Activated B cell treated with CpG ODN at 0.5 μM for 24 hours (primary cell): Measurements from ENCODE around the gene NHSL1. TPM values are rescaled to one million over a fixed set of nuclear protein-coding genes. Genes with fewer than 3 reads are reported as not detected.

ENCODE experiments used
- ATAC-seq: fragments of 200-7000 bp; cut with Tn5 transposase; one replicate; pipeline ENCODE4 v1.10.0; 2021; ENCODE audit warnings: low read depth, mild to moderate bottlenecking, moderate library complexity
- CTCF ChIA-PET: fragments of 350-600 bp; sonication (Branson Sonifier 250); formaldehyde crosslinking; loops from one replicate; lab custom pipeline; 2021; ENCODE audit warnings: antibody characterized with exemption; lab: Charles Lee
- POLR2A ChIA-PET: fragments of 350-600 bp; sonication (Branson Sonifier 250); formaldehyde crosslinking; loops from one replicate; lab custom pipeline; 2021; ENCODE audit warnings: antibody characterized with exemption; lab: Charles Lee
- DNase-seq: peaks from one replicate; pipeline ENCODE4 v3.0.0; 2022
- H3K27ac Mint-ChIP-seq: one replicate; pipeline ENCODE4 v1.8.0; 2020; ENCODE audit warnings: mixed read lengths
- H3K27me3 Mint-ChIP-seq: one replicate; pipeline ENCODE4 v1.8.0; 2021; ENCODE audit warnings: mixed read lengths
- H3K36me3 Mint-ChIP-seq: one replicate; pipeline ENCODE4 v1.8.0; 2021; ENCODE audit warnings: low read depth, mixed read lengths
- H3K4me1 Mint-ChIP-seq: one replicate; pipeline ENCODE4 v1.8.0; 2021; ENCODE audit warnings: mixed read lengths
- H3K4me3 Mint-ChIP-seq: one replicate; pipeline ENCODE4 v1.8.0; 2020; ENCODE audit warnings: mild to moderate bottlenecking, mixed read lengths
- H3K9me3 Mint-ChIP-seq: one replicate; pipeline ENCODE4 v1.8.0; 2020; ENCODE audit warnings: mixed read lengths
- intact Hi-C: fragments of 100-400 bp; cut with micrococcal nuclease; formaldehyde crosslinking; loops from one replicate; pipeline ENCODE4 v1.15.1; 2024
- total RNA-seq: library from RNA; stranded (reverse); gene quantifications from 2 replicates; pipeline ENCODE4 v1.2.3, GENCODE V29; 2022
- TF ChIP-seq, protein P1 (sequence below): fragments of 200-600 bp; IDR thresholded peaks from one replicate; pipeline ENCODE4 v1.8.0; 2022; ENCODE audit warnings: antibody characterized with exemption, mild to moderate bottlenecking

NHSL1 gene
- total RNA-seq, 1 donor from 2014 or later: 1.4 TPM

GRCh38 chr6:138537106-138537505 is 37.8 kb upstream of the NHSL1 start:
- Mint-ChIP-seq H3K4me1 (no peaks in the 10 kb centered on the region), H3K4me3 (no peak overlapping the region), H3K9me3 (no peaks in the 10 kb centered on the region), H3K27me3 (peaks cover 10% of the 10 kb centered on the region), H3K36me3 (no peaks in the 10 kb centered on the region), H3K27ac (no peak overlapping the region)
- ChIA-PET POLR2A (no interaction called here), CTCF (no interaction called here)
- no peak for ATAC-seq
- DNase-seq: no peak
- intact Hi-C loops: no loop called here
- TF ChIP-seq, protein P1, sequence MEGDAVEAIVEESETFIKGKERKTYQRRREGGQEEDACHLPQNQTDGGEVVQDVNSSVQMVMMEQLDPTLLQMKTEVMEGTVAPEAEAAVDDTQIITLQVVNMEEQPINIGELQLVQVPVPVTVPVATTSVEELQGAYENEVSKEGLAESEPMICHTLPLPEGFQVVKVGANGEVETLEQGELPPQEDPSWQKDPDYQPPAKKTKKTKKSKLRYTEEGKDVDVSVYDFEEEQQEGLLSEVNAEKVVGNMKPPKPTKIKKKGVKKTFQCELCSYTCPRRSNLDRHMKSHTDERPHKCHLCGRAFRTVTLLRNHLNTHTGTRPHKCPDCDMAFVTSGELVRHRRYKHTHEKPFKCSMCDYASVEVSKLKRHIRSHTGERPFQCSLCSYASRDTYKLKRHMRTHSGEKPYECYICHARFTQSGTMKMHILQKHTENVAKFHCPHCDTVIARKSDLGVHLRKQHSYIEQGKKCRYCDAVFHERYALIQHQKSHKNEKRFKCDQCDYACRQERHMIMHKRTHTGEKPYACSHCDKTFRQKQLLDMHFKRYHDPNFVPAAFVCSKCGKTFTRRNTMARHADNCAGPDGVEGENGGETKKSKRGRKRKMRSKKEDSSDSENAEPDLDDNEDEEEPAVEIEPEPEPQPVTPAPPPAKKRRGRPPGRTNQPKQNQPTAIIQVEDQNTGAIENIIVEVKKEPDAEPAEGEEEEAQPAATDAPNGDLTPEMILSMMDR: no peak

DNA sequence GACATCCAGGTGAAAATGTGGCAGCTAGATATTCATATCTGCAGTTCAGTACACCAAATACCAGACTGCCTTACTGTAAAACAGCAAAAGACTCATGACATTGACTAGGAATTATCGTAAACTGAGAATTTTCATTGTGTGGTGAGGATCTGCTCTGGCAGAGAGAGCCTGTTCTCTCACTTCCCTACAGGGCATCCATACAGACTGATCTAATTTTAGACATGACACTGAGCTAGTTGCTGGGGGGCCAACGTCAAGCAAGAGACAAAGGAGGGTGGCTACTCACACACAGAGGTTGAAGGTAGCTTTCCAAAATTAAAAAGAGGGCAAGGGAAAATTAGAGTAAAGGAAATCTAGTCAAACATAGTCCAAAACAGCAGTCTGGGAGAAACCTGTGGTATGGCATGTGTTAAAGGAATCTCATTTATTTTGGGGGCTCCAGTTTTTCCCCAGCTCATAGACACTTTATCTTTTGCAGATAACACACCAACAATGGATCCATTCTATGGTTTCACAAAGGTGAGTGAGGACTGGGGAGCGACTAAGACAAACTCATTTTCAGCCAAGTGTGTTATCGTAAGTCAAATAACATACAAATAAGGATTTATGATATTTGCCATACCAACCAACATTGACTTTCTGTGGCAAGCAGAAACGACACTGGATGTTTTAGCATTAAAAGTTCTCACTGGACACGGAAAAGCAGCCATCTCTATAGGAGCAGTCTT is 36.6 kb upstream of the NHSL1 start:
- Mint-ChIP-seq H3K4me1 (no peaks in the 10 kb centered on the region), H3K4me3 (no peak overlapping the region), H3K27ac (no peak overlapping the region), H3K27me3 (peaks cover 13% of the 10 kb centered on the region), H3K9me3 (no peaks in the 10 kb centered on the region), H3K36me3 (no peaks in the 10 kb centered on the region)
- ChIA-PET POLR2A (no interaction called here), CTCF (no interaction called here)
- ATAC-seq (no peak), DNase-seq (no peak)
- TF ChIP-seq, protein P1: no peak
- intact Hi-C loops: no loop called here

DNA sequence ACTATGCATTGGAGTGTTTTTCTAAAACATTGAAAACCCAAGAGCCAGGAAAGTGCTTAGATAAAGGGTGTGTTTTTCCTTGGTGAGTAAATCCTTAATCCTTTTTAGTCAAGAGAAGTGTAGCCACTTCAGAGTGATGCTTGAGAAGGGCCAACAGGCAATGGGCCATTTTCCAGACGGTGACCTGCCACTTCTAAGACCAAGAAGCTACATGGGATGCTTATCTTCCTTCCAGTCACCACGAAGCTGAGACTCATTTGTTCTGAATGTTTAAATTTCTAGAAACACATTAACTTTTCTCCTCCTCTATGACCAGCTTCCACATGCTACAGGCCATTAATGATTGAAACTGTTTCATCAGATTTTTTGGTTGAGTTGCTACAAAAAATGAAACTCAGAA is 34.4 kb upstream of the NHSL1 start:
- no peaks in the 10 kb centered on the region for H3K36me3 Mint-ChIP-seq
- POLR2A ChIA-PET: no interaction called here
- no peak overlapping the region for H3K4me3 Mint-ChIP-seq
- TF ChIP-seq, protein P1: no peak
- no peak overlapping the region for H3K27ac Mint-ChIP-seq
- ATAC-seq (no peak), DNase-seq (no peak)
- H3K9me3 Mint-ChIP-seq: no peaks in the 10 kb centered on the region
- H3K27me3 Mint-ChIP-seq: peaks cover 17% of the 10 kb centered on the region
- CTCF ChIA-PET: no interaction called here
- no peaks in the 10 kb centered on the region for H3K4me1 Mint-ChIP-seq
- intact Hi-C loops: no loop called here

DNA sequence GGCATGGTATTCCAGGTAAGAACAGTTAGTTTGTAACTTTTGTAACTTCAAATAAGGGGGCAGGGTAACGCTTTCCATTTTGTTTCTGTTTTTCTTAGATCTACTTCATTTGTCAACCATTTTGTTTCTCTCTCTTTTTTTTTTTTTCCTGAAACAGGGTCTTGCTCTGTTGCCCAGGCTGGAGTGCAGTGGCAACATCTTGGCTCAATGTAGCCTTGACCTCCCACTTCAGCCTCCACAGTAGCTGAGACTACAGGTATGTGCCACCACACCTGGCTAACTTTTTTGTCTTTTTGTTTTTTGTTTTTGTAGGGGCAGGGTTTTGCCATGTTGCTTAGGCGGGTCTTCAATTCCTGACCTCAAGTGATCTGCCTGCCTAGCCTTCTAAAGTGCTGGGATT is 32.1 kb upstream of the NHSL1 start:
- ChIA-PET CTCF (no interaction called here), POLR2A (no interaction called here)
- H3K4me3 Mint-ChIP-seq: no peak overlapping the region
- DNase-seq (no peak), ATAC-seq (no peak)
- no peaks in the 10 kb centered on the region for H3K36me3 Mint-ChIP-seq
- intact Hi-C loops: no loop called here
- H3K9me3 Mint-ChIP-seq: no peaks in the 10 kb centered on the region
- no peak overlapping the region for H3K27ac Mint-ChIP-seq
- H3K27me3 Mint-ChIP-seq: peaks cover 18% of the 10 kb centered on the region
- TF ChIP-seq, protein P1: no peak
- no peaks in the 10 kb centered on the region for H3K4me1 Mint-ChIP-seq

DNA sequence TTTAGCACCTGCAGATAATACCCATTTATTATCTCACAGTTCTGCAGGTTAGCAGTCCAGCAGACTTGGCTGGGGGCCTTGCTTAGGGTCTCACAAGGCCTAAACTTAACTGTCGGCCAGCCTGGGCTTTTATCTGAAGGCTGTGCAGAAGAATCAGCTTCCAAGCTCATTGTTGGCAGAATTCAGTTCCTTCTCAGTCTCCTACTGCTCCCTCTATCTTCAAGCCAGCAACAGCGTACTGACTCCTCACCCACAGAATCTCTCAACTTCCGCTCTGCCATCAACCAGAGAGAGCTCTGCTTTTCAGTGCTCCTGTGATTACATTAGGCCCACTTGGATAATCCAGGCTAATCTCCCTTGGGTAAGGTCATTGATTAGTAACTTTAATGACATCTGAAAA is 30.2 kb upstream of the NHSL1 start:
- Mint-ChIP-seq H3K4me3 (no peak overlapping the region), H3K27ac (no peak overlapping the region), H3K4me1 (no peaks in the 10 kb centered on the region), H3K36me3 (no peaks in the 10 kb centered on the region), H3K9me3 (no peaks in the 10 kb centered on the region), H3K27me3 (peaks cover 20% of the 10 kb centered on the region)
- intact Hi-C loops: no loop called here
- TF ChIP-seq, protein P1: no peak
- CTCF ChIA-PET: no interaction called here
- no peak for DNase-seq
- ATAC-seq: no peak
- POLR2A ChIA-PET: no interaction called here
